GM21717 (cell line): Measurements from ENCODE around the gene CCDC110.
A peak's percentile ranks its signal among the peaks of the same experiment; 100 is the strongest.
"Not testable (repeated sequence)": the region's sequence is repeated elsewhere in the genome, so short reads cannot be mapped to it uniquely, and the experiment has no call there.

Source experiments
- ATAC-seq: cut with Tn5 transposase; IDR thresholded peaks from one replicate; pipeline ENCODE4 v1.9.1; 2021; ENCODE audit warnings: mild to moderate bottlenecking, moderate library complexity; ENCODE audit not compliant: unreplicated experiment

The CCDC110 gene

DNA sequence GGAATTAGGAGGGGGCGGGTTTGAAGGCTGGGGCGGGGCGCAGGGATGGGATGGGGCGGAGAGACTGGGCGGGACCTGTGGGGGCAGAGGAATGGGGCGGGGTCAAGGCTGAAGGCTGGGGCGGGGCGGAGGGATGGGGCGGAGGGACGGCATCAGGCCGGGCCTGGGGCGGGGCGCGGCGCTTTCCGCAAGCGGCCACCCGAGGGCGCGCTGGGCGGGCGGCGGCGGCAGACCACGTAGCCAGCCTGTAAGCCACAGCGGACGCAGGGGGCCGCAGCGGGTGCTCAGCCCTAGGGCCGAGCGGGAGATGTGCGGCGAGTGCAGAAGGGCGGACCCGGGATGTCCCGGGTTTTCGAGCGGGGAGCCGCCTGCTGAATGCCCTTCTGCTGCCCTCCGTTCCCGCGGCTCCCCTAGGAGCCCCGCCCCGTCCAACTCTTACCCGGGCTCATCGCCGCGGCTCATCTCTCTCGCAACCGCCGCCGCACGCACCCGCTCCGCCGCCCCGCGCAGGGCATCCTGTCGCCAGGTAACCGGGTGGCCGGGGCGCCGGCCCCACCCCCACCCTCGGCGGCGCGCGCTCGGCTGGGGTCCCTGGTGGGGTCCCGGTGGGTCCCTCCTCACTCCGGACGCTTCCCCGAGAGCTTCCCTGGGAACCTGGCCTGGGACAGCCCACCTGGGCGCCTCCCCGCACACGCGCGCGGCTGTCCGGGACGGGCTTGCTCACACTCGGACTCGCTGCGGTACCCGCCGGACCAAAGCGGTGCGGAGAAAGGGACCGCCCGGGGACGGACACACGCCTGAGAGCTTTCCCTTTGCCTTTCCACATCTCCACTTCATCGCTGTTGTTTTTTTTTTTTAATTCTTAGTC, at the start of gene CCDC110:
Gene CCDC110 (minus strand): TSS at position 499 of the 868 bp plus-strand sequence. CDS start 50 bp downstream, at position 449.
- ATAC-seq, result peak; percentile 88

DNA sequence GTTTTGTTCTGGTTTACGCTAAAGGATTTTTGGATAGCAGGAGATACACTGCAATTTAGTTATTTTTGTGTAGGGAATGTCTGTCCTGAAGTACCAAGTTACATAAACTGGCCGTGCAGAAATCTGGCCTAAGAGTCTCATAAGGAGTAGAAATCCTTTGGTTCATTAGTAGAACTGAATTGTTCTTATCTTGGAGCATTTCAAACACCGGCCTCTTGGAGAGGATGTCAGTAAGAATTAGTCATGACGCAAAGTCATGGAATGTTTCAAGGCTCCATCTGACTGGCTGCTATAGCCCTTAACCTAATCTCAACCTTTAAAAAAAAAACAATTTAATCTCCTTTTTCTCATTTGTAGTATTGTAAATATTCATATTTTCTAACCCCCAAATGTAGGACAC, 48.6 kb upstream of the CCDC110 start:
- no peak for ATAC-seq

DNA sequence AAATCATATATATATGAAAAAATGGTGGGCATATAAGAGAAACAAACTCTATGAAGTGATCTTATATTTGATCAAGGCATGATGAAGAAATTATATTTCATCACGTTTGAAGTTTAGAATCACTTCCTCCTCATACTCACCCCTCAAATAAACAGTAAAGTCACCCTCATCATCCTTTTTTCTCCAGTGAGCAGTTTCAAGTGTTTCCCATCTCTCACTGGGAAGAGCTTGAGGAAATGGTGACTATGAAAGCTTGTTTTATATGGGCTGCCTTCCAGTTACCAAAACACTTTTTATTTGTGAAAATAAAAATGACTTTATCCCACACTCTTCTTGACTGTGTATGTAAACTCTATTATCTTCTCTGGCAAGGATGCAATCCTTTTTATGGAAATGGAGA, 47.0 kb upstream of the CCDC110 start:
- no peak for ATAC-seq

DNA sequence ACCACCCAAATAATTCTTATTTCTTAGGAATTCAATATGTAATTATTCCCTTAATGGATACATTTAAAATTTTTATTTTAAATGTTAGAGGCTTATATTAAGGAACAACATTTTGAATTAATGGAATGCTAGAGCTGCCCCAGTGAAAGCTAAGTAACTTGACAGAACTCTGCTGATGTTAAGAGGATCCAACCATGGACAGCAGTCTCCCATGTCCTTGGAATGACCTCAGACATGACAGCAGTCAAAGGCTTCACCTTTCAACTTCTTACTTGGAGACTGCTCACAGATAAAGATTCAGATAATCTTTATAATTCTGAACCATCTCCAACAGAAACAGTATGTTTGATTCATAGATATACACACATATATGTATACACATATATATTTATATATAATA, 46.5 kb upstream of the CCDC110 start:
- ATAC-seq, result no peak

DNA sequence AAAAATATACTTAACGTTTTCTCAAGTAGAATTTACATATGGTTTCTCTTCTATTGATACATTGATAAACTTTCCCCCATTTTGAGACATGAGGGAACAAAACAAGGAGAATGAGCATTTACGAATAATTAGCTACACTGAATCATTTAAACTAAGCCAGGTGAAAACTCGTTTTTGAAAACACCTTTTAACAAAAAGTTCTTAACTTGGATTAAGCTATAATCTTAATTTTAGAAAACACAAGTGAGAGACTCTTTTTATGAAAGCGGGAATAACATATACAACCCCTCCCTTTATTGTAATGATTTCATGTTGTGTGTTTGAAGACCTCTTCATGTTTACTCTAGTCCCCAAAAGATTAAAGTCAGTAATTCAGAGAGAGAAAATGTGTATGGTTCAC, 43.7 kb upstream of the CCDC110 start:
- ATAC-seq, result no peak

DNA sequence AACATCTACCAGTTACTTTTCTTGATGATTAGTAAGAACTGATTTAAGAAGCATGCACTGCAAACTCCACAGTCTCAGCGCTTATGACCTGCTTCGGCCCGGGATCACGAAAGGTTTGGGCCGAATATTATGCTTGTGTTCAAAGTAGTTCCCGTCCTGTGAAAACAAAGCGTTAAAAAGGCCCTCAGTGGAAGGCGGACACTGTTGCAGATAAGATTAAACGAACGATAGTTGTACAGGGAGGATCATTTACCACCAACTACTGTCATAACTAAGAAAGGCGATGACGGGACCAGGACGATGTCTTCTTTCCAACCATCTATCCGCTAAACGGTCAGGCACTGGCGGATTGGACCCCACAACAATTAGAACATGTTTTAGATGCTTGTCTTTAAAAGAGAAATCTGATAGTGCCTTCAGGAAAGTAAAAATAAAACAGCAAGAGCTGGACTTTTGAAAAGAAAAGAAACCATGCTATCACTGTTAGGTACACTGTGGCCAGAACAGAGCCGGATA, 42.7 kb upstream of the CCDC110 start:
- no peak for ATAC-seq

DNA sequence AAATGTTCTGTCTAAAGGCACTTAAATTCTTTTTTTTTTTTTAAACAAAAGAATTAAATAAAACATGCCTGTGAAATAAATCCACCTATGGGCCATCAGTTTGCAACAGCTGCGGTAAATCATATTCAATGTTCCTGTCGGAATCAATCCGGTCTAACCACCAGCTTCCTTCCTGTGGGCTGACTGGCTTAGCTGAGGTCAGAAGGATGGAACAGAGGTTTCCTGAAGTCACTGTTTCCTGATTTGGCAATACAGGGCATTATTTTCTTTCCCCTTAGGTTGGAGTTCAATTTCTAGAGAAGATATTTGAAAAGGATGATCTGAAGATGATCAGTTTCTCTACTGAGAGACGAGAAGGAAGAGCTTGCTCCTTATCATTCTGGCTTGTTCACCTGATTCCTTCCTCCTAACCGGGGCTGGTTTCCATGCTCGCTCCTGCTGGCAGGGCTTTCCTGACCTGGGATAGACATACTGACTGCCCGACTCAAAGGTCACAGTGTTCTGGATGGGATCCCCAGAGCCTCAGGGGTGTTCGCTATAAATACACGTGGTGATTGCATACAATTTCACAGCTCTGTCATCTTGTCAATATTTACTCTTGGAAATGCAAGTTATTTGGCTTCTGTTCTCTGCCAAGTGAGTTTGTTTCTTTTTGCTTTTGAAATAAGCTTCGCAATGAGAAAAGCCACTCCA, 42.1 kb upstream of the CCDC110 start:
- ATAC-seq, result no peak

DNA sequence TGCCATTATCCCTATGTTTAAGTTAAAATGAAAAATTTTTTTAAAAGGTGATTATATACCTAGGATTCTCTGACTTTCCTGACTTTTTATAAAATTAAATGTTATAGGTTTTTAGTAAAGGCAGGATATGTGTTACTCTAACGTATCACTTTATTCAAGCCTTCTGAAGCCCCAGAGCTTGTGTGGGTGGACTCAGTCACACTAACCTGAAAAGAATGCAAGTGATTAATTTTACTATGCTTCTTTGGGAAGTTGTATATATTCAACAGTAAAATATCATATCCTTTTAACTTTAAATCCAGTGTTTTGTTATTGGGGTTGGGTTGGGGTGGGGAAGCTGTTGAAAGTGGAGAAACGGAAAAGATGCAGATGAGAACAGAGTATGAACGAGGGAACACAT, 41.0 kb upstream of the CCDC110 start:
- ATAC-seq, result no peak

DNA sequence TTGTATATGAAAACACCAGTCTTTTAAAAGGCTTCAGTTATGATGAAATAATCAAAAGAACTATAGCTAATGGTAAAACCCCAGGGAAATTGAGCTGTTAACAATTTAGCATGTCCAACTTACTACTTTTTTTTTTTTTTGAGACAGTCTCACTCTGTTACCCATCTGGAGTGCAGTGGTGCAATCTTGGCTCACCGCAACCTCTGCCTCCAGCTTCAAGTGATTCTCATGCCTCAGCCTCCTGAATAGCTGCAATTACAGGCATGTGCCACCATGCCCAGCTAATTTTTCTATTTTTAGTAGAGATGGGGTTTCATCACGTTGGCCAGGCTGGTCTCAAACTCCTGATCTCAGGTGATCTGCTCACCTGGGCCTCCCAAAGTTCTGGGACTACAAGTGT, 39.7 kb upstream of the CCDC110 start:
- not testable (repeated sequence) for ATAC-seq

DNA sequence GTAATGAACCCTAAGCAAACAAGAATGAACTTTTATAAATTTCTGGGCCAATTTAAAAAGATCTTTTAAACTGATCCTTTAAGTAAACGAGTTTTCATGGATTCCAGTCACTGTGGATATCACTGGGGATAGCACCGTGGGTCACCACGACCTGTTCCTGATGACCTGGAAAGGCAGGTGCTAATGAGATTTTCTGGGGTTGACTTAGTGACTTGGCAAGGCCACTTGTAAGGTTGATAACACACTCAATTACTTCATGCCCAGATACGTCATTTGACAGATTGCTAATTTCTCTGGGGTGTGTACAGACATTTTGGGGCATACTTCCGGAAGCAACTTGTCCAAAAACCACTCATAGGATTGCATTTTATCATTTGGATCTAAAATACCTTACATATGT, 39.3 kb upstream of the CCDC110 start:
- ATAC-seq, result no peak

DNA sequence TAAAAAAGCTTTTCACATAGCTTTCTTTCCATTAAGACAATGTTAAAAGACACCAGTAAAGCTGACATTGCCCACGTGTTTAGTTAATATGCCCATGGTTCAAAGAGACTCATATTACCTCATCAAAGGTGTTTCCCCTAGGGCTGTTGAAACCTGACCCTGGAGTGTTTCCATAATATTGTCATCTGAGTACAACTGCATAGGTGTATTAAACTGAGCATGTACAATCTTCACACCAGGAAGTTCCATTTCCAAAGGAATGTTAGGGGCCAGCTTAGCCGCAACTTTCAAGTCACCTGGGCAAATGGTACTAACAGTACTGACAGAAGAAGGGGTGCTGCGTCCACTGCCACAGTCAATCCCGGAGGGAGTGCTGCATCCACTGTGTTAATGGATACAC, 36.6 kb upstream of the CCDC110 start:
- no peak for ATAC-seq

DNA sequence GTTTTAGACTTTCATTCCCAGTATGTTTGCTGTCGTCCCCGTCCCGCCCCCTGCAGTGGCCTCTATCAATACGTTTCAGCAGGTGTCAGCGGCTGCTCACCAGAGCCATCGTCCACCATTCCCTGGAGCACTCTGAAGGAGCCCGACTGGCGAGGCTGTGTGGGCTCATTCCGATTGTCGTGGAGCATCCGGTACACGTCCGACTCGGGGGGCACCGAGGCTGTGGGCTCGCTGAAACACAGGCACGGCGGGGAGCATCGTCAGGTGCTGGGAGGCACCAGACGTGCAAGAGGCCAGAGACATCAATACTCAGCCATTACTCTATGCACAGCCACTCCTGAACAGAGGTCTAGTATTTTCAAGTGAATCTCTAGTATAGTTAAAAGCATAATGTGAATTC, 34.9 kb upstream of the CCDC110 start:
- no peak for ATAC-seq

DNA sequence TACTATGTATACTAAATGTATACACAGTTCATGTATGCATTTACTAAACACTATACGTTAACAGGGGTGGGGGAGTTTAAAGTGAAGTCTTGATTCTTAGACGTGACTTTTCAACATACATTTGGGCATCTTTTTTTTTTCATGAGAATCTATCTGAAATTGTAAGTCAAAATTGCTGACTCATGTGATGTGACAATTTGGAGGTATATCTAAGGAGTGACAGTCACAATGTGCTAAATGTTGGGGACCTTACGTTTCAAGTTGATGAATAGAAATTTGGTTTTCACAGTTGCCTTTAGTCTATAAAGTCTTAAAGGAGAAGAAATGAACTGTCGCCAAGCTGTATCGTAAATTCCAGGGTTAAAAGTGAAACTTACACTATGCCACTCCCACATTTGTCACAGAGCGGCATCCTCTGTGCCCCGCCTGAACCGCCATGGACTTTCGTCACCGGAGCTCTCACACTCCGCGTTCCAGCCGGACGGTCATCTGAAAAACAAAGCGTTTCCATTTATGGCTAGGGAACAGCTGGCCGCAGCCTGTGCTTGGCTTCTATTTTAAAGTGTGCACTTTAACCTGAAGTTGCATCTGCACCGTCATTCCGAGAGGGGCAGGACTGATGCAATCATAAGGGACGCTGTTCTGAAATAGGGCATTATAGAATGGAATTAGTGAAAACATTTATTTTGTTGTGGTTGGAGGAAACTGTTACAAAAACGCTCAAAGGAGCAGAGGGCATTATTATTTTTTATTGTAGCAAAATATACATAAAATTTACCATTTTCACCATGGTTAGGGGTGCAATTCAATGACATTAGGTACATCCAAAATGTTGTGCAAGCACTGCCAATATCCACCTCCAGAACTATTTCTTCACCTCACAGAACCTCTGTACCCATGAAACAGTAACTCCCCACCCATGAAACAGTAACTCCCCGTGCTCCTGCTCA, 32.8 kb upstream of the CCDC110 start:
- ATAC-seq, result no peak

DNA sequence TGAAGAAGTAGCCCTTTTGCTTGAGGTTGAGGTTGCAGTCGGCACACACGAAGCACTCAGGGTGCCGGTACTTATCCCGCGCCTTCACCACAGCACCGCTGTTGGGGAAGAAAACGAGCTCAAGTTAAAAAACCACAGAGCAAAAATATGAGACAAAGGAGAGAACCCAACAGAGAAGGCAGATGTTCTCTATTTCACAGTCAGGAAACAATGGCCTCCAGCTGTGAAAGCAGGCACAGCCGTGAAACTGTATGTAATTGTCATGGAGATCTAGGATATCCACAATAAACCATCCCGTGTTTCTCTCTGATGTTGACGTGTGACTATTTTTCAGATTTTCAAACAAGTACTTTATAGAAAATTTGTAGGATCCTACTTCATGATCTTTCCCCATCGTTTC, 30.9 kb upstream of the CCDC110 start:
- no peak for ATAC-seq

DNA sequence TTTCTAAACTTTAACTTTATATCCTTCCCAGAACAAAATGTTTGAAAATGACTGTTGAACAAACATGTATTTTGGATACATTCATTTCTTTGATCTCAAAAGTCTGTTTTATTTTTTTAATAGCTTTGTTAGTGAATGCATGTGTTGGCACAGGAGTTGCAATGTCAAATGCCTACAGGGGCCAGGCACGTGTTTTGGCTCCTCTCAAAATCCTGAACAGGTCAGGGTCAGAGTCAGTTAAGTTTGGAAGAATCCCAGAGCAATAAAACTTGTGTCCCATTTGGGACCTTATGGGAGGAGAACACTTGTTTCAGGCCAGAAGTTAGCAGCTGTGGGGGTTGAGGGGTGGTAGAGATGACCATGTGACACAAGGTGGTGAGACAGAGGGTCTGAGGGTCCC, 29.0 kb upstream of the CCDC110 start:
- ATAC-seq, result no peak

DNA sequence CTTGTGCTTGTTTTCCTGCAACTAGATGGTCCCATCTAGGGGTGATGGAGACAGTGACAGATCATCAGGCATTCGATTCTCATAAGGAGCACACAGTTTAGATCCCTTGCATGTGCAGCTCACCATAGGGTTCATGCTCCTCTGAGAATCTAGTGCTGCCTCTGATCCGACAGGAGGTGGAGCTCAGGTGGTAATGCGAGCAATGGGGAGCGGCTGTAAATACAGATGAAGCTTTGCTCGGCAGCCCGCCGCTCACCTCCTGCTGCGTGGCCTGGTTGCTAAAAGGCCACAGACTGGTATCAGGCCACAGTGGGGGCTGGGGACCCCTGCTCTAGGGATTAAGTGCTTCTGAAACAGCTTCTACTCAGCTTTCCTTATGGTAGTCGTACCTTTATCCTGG, 28.5 kb upstream of the CCDC110 start:
- no peak for ATAC-seq

DNA sequence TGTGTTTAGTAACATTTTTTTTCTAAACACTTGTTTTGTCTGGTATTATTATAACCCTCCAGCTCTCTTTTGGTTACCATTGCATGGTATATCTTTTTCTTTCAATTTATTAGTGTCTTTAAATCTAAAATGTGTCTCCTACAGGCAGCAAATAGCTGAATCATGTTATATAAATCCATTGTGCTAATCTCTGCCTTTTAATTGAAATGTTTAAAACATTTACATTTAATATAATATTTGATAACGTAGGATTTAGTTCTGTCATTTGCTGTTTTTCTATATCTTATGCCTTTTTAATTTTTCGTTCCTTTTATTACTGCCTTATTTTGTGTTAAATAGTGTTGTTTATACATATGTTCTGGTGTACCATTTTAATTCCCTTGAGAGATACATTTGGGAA, 17.1 kb upstream of the CCDC110 start:
- ATAC-seq, result no peak

DNA sequence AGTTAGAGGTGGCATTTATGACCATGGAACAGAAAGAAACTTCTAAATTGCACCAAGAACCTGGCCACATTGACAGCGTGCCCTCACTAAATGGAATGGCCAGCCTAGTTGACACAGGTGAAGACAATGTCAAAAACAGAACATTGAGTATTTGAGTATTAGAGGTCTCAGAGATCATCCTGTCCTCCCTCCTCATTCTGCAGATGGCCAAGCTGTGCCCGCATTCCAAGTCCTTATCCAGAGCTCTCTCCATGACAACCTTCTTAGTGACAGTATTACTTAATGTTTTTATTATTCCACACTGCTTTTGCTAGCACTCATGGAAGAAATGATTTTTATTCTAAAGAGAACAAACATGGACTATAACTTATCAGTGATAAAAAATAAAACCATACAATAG, 9.9 kb upstream of the CCDC110 start:
- ATAC-seq, result no peak

DNA sequence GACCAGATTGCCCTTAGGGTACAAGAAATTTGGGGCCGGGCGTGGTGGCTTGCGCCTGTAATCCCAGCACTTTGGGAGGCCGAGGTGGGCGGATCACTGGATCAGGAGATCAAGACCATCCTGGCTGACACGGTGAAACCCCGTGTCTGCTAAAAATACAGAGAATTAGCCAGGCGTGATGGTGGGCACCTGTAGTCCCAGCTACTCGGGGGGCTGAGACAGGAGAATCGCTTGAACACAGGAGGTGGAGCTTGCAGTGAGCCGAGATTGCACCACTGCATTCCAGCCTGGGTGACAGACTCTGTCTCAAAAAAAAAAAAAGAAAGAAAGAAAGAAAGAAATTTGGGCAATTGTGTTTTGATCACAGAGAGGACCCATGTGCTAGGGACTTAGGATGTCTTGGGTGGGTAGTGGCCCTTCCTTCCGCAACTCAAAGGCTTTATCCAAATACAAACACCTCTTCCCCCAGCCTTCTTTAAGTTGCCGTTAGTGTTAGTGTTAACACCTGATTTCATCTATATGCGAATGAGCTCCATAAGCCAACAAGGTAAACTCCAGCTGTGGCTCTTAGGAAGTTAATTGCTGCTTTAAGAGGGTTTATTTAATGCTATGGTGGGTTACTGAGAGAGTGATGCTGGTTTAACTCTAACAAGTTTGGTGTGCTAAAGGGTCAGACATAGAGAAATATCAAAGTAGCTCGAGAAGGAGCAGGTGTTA, 8.6 kb upstream of the CCDC110 start:
- ATAC-seq, result peak; percentile 41

DNA sequence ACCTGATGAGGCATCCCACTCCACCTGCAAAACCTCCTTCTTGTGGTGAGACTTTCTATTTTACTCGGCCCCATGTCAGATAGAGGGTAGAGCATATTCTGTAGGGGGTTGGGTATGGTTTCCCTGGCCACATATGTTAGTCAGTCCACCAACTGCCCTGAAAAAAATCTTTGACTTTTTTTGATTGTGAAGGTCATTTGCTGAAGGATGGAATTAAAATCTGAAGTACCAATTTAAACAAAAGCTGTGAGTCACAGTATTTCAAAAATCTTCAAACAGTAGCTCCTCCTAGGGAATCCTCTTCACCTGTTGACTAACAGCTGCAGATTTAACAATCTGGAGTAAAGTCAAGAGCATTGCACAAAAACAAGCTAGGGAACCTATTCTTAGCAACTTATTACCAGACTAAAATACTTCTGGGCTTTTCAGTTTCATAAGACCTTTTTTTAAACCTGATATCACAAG, 8.0 kb upstream of the CCDC110 start:
- peak; percentile 94 for ATAC-seq
